Stimulated activated CD4-positive, alpha-beta T cell treated with anti-CD3 and anti-CD28 coated beads, Interleukin-12 subunit alpha, Interleukin-12 subunit beta, amount 100 ng/mL, for 4 hours (primary cell): ENCODE results near the gene GSTA2.
"Not testable (repeated sequence)": the region's sequence is repeated elsewhere in the genome, so short reads cannot be mapped to it uniquely, and the experiment has no call there.

Experiments
- DNase-seq: peaks from one replicate; pipeline ENCODE4 v3.0.0-alpha.2; 2020

The GSTA2 gene

GRCh38 chr6:52759085-52759484, 4.2 kb downstream of the GSTA2 start:
- no peak for DNase-seq

GRCh38 chr6:52757651-52758338, 5.5 kb downstream of the GSTA2 start:
- not testable (repeated sequence) for DNase-seq

- no peak for DNase-seq
These were observed 8.8 kb downstream of the GSTA2 start for GRCh38 chr6:52754443-52754842.

- DNase-seq: not testable (repeated sequence)
These were observed 10.1 kb downstream of the GSTA2 start for GRCh38 chr6:52753137-52753536.

- no peak for DNase-seq
These were observed 11.0 kb downstream of the GSTA2 start for GRCh38 chr6:52752310-52752709.

- DNase-seq: no peak
These were observed 13.6 kb downstream of the GSTA2 start for GRCh38 chr6:52749556-52750152.

- DNase-seq: not testable (repeated sequence)
These were observed 16.0 kb downstream of the GSTA2 start for GRCh38 chr6:52747301-52747700.

- no peak for DNase-seq
These were observed 17.1 kb downstream of the GSTA2 start for GRCh38 chr6:52746213-52746612.

GRCh38 chr6:52745764-52746201, 17.5 kb downstream of the GSTA2 start:
- no peak for DNase-seq

GRCh38 chr6:52741872-52742271, 21.4 kb downstream of the GSTA2 start:
- DNase-seq: no peak

- no peak for DNase-seq
These were observed 23.6 kb downstream of the GSTA2 start for GRCh38 chr6:52739627-52740026.

GRCh38 chr6:52739134-52739533, 24.1 kb downstream of the GSTA2 start:
- DNase-seq: no peak

GRCh38 chr6:52736145-52736544, 27.1 kb downstream of the GSTA2 start:
- DNase-seq: no peak

- DNase-seq: no peak
These were observed 28.2 kb downstream of the GSTA2 start for GRCh38 chr6:52735071-52735470.

GRCh38 chr6:52734072-52734471, 29.2 kb downstream of the GSTA2 start:
- DNase-seq: no peak

GRCh38 chr6:52733172-52733571, 30.1 kb downstream of the GSTA2 start:
- no peak for DNase-seq

- no peak for DNase-seq
These were observed 31.6 kb downstream of the GSTA2 start for GRCh38 chr6:52731719-52732118.

GRCh38 chr6:52729576-52729975, 33.7 kb downstream of the GSTA2 start:
- DNase-seq: no peak

GRCh38 chr6:52728394-52728793, 34.9 kb downstream of the GSTA2 start:
- no peak for DNase-seq

- no peak for DNase-seq
These were observed 35.4 kb downstream of the GSTA2 start for GRCh38 chr6:52727908-52728307.

- DNase-seq: no peak
These were observed 36.3 kb downstream of the GSTA2 start for GRCh38 chr6:52726741-52727535.

GRCh38 chr6:52726193-52726542, 37.1 kb downstream of the GSTA2 start:
- DNase-seq: no peak

GRCh38 chr6:52725535-52726192, 37.6 kb downstream of the GSTA2 start:
- no peak for DNase-seq

- no peak for DNase-seq
These were observed 38.1 kb downstream of the GSTA2 start for GRCh38 chr6:52725143-52725534.
